ENCODE data around the gene CDK15. TPM values are rescaled to one million over a fixed set of nuclear protein-coding genes. Genes with fewer than 3 reads are reported as not detected.

Gene CDK15
- total RNA-seq, 1 donor from 2014 or later = not detected

- intact Hi-C loops (cut with micrococcal nuclease) = loop anchor here (1.0 to 2.0 kb wide), 5 partner anchors 173 to 623 kb away; partner anchors contain the start of gene FZD7
Measured at GRCh38 chr2:201859949-201860348, 53.6 kb downstream of the CDK15 start.

- intact Hi-C loops (cut with micrococcal nuclease) = loop anchor here (1.0 to 2.0 kb wide), 5 partner anchors 173 to 624 kb away; partner anchors contain the start of gene FZD7
Measured at GRCh38 chr2:201860636-201861066, 54.3 kb downstream of the CDK15 start.

GRCh38 chr2:201862843-201863242 is 56.5 kb downstream of the CDK15 start:
- intact Hi-C loops (cut with micrococcal nuclease) = no loop called here

GRCh38 chr2:201866643-201867473 is 60.5 kb downstream of the CDK15 start:
- intact Hi-C loops (cut with micrococcal nuclease) = no loop called here

GRCh38 chr2:201871471-201871870 is 65.1 kb downstream of the CDK15 start:
- intact Hi-C loops (cut with micrococcal nuclease) = no loop called here

- intact Hi-C loops (cut with micrococcal nuclease) = no loop called here
Measured at GRCh38 chr2:201872591-201872990, 66.3 kb downstream of the CDK15 start.

GRCh38 chr2:201879996-201880395 is 73.7 kb downstream of the CDK15 start:
- intact Hi-C loops (cut with micrococcal nuclease) = no loop called here

- intact Hi-C loops (cut with micrococcal nuclease) = no loop called here
Measured at GRCh38 chr2:201880579-201880978, 74.2 kb downstream of the CDK15 start.

GRCh38 chr2:201880993-201881611 is 74.8 kb downstream of the CDK15 start:
- intact Hi-C loops (cut with micrococcal nuclease) = no loop called here

- intact Hi-C loops (cut with micrococcal nuclease) = no loop called here
Measured at GRCh38 chr2:201881741-201882140, 75.4 kb downstream of the CDK15 start.

- intact Hi-C loops (cut with micrococcal nuclease) = no loop called here
Measured at GRCh38 chr2:201882353-201883090, 76.2 kb downstream of the CDK15 start.

- intact Hi-C loops (cut with micrococcal nuclease) = no loop called here
Measured at GRCh38 chr2:201883606-201884369, 77.5 kb downstream of the CDK15 start.

- intact Hi-C loops (cut with micrococcal nuclease) = no loop called here
Measured at GRCh38 chr2:201886504-201886903, 80.2 kb downstream of the CDK15 start.

- intact Hi-C loops (cut with micrococcal nuclease) = no loop called here
Measured at GRCh38 chr2:201887773-201888425, 81.6 kb downstream of the CDK15 start.

- intact Hi-C loops (cut with micrococcal nuclease) = no loop called here
Measured at GRCh38 chr2:201888426-201888800, 82.1 kb downstream of the CDK15 start.

- intact Hi-C loops (cut with micrococcal nuclease) = no loop called here
Measured at GRCh38 chr2:201890453-201890852, 84.1 kb downstream of the CDK15 start.

- intact Hi-C loops (cut with micrococcal nuclease) = no loop called here
Measured at GRCh38 chr2:201891676-201892075, 85.3 kb downstream of the CDK15 start.

GRCh38 chr2:201892516-201892915 is 86.2 kb downstream of the CDK15 start:
- intact Hi-C loops (cut with micrococcal nuclease) = no loop called here

GRCh38 chr2:201900362-201900761 is 94.0 kb downstream of the CDK15 start:
- intact Hi-C loops (cut with micrococcal nuclease) = no loop called here

- intact Hi-C loops (cut with micrococcal nuclease) = no loop called here
Measured at GRCh38 chr2:201901786-201902185, 95.4 kb downstream of the CDK15 start.

All from T-helper 1 cell treated with Interleukin-12 subunit alpha and Interleukin-12 subunit beta and Interleukin-4 antibody, amounts not matched to agents 30 ng/mL and 1 ng/mL, for 36 hours (primary cell).